ENCODE results near the gene SLC6A13.

Gene SLC6A13

GRCh38 chr12:262113-262512, 523 bp downstream of the SLC6A13 start:
- ATAC-seq, result no peak
- no peak for TF ChIP-seq BACH2 (CRISPR knock-in tag; IDR thresholded peaks at IDR 0.05; ENCODE audit: borderline replicate concordance)
- no peak for TF ChIP-seq ARNTL (CRISPR knock-in tag; IDR thresholded peaks at IDR 0.05; ENCODE audit: borderline replicate concordance, low read depth)

GRCh38 chr12:257521-258321, 4.9 kb downstream of the SLC6A13 start:
- no peak for TF ChIP-seq ZFP3 (CRISPR knock-in tag; IDR thresholded peaks at IDR 0.05)
- TF ChIP-seq GLIS3 (CRISPR knock-in tag; IDR thresholded peaks at IDR 0.05), result no peak
- no peak for TF ChIP-seq ZC3H10 (CRISPR knock-in tag; IDR thresholded peaks at IDR 0.05)
- no peak for TF ChIP-seq SNAI2 (CRISPR knock-in tag; IDR thresholded peaks at IDR 0.05)
- no peak for TF ChIP-seq ZFP30 (CRISPR knock-in tag; IDR thresholded peaks at IDR 0.05)
- TF ChIP-seq POU6F1 (CRISPR knock-in tag; IDR thresholded peaks at IDR 0.05; ENCODE audit: borderline replicate concordance, low read depth), result no peak
- no peak for ATAC-seq

GRCh38 chr12:256958-257357, 5.7 kb downstream of the SLC6A13 start:
- TF ChIP-seq ISL1 (CRISPR knock-in tag; IDR thresholded peaks at IDR 0.05) (no peak), CREB5 (CRISPR knock-in tag; IDR thresholded peaks at IDR 0.05; ENCODE audit: low read depth) (no peak), OSR1 (CRISPR knock-in tag; IDR thresholded peaks at IDR 0.05) (no peak), CSRNP3 (CRISPR knock-in tag; IDR thresholded peaks at IDR 0.05) (no peak), ZC3H10 (CRISPR knock-in tag; IDR thresholded peaks at IDR 0.05) (no peak), TCF4 (CRISPR knock-in tag; IDR thresholded peaks at IDR 0.05; ENCODE audit: borderline replicate concordance) (no peak), SNAI2 (CRISPR knock-in tag; IDR thresholded peaks at IDR 0.05) (no peak), POU6F1 (CRISPR knock-in tag; IDR thresholded peaks at IDR 0.05; ENCODE audit: borderline replicate concordance, low read depth) (no peak), RARB (CRISPR knock-in tag; IDR thresholded peaks at IDR 0.05) (no peak), PATZ1 (CRISPR knock-in tag; IDR thresholded peaks at IDR 0.05; ENCODE audit: borderline replicate concordance) (no peak), BACH2 (CRISPR knock-in tag; IDR thresholded peaks at IDR 0.05; ENCODE audit: borderline replicate concordance) (no peak), CSDC2 (CRISPR knock-in tag; IDR thresholded peaks at IDR 0.05) (no peak), ZNF8 (CRISPR knock-in tag; IDR thresholded peaks at IDR 0.05) (no peak), TSHZ2 (CRISPR knock-in tag; IDR thresholded peaks at IDR 0.05) (no peak), ZNF70 (CRISPR knock-in tag; IDR thresholded peaks at IDR 0.05) (no peak), TOX (CRISPR knock-in tag; IDR thresholded peaks at IDR 0.05; ENCODE audit: borderline replicate concordance) (no peak), ESRRG (CRISPR knock-in tag; IDR thresholded peaks at IDR 0.05) (no peak), GLIS3 (CRISPR knock-in tag; IDR thresholded peaks at IDR 0.05) (no peak)
- no peak for ATAC-seq

All from SK-N-SH treated with all-trans-retinoic acid at 6 μM for 48 hours (cell line).